HEK293T (cell line): Measurements from ENCODE around the gene TBC1D16.
A peak's percentile ranks its signal among the peaks of the same experiment; 100 is the strongest.

Source experiments
- CTCF ChIA-PET: fragments of 350-600 bp; formaldehyde crosslinking; extraction: SDS; loops from one replicate; lab custom pipeline; 2021; ENCODE audit warnings: antibody characterized with exemption, inconsistent platforms; lab: Yijun Ruan, JAX
- POLR2A ChIA-PET: fragments of 350-600 bp; formaldehyde crosslinking; extraction: SDS; loops from one replicate; lab custom pipeline; 2020; ENCODE audit warnings: antibody characterized with exemption, inconsistent platforms; lab: Yijun Ruan, JAX
- DNase-seq: peaks from one replicate; pipeline ENCODE4 v3.0.0; 2012; ENCODE audit warnings: mixed read lengths; ENCODE audit errors: extremely low spot score
- ARNT ChIP-seq: fragments of 450-650 bp; IDR thresholded peaks from 2 replicates; pipeline ENCODE4 v1.6.1; 2017; ENCODE audit warnings: mild to moderate bottlenecking
- BHLHE40 ChIP-seq: fragments of 450-650 bp; IDR thresholded peaks from 2 replicates; pipeline ENCODE4 v1.6.1; 2016; ENCODE audit warnings: mild to moderate bottlenecking, moderate library complexity, borderline replicate concordance
- CTBP1 ChIP-seq: fragments of 450-650 bp; IDR thresholded peaks from 2 replicates; pipeline ENCODE4 v1.6.1; 2016; ENCODE audit warnings: borderline replicate concordance
- ELF4 ChIP-seq: fragments of 450-650 bp; IDR thresholded peaks from 2 replicates; pipeline ENCODE4 v1.6.1; 2017; ENCODE audit warnings: antibody characterized with exemption
- FOXA1 ChIP-seq: fragments of 450-650 bp; IDR thresholded peaks from 2 replicates; pipeline ENCODE4 v1.6.1; 2016; ENCODE audit warnings: mild to moderate bottlenecking
- FOXK2 ChIP-seq: fragments of 450-650 bp; IDR thresholded peaks from 2 replicates; pipeline ENCODE4 v1.6.1; 2016; ENCODE audit warnings: mild to moderate bottlenecking
- FOXM1 ChIP-seq: fragments of 450-650 bp; IDR thresholded peaks from 2 replicates; pipeline ENCODE4 v1.6.1; 2017; ENCODE audit warnings: mild to moderate bottlenecking, borderline replicate concordance
- HDGF ChIP-seq: fragments of 450-650 bp; IDR thresholded peaks from 2 replicates; pipeline ENCODE4 v1.6.1; 2017; ENCODE audit warnings: antibody characterized with exemption, borderline replicate concordance
- L3MBTL2 ChIP-seq: fragments of 450-650 bp; conservative IDR thresholded peaks from 2 replicates; pipeline ENCODE4 v1.6.1; 2016; ENCODE audit warnings: mild to moderate bottlenecking
- LEF1 ChIP-seq: fragments of 450-650 bp; IDR thresholded peaks from 2 replicates; pipeline ENCODE4 v1.6.1; 2017; ENCODE audit warnings: mild to moderate bottlenecking, borderline replicate concordance
- NFRKB ChIP-seq: fragments of 450-650 bp; IDR thresholded peaks from 2 replicates; pipeline ENCODE4 v1.6.1; 2016; ENCODE audit warnings: mild to moderate bottlenecking, moderate library complexity
- SP1 ChIP-seq: fragments of 450-650 bp; IDR thresholded peaks from 2 replicates; pipeline ENCODE4 v1.6.1; 2017
- SUZ12 ChIP-seq: fragments of 450-650 bp; IDR thresholded peaks from 2 replicates; pipeline ENCODE4 v1.6.1; 2016; ENCODE audit warnings: mild to moderate bottlenecking
- TARDBP ChIP-seq: fragments of 450-650 bp; IDR thresholded peaks from 2 replicates; pipeline ENCODE4 v1.6.1; 2016
- ZNF384 ChIP-seq: fragments of 450-650 bp; IDR thresholded peaks from 2 replicates; pipeline ENCODE4 v1.6.1; 2016
- TF ChIP-seq, protein P1 (sequence below): fragments of 450-650 bp; IDR thresholded peaks from 2 replicates; pipeline ENCODE4 v1.6.1; 2016

The TBC1D16 gene, protein sequence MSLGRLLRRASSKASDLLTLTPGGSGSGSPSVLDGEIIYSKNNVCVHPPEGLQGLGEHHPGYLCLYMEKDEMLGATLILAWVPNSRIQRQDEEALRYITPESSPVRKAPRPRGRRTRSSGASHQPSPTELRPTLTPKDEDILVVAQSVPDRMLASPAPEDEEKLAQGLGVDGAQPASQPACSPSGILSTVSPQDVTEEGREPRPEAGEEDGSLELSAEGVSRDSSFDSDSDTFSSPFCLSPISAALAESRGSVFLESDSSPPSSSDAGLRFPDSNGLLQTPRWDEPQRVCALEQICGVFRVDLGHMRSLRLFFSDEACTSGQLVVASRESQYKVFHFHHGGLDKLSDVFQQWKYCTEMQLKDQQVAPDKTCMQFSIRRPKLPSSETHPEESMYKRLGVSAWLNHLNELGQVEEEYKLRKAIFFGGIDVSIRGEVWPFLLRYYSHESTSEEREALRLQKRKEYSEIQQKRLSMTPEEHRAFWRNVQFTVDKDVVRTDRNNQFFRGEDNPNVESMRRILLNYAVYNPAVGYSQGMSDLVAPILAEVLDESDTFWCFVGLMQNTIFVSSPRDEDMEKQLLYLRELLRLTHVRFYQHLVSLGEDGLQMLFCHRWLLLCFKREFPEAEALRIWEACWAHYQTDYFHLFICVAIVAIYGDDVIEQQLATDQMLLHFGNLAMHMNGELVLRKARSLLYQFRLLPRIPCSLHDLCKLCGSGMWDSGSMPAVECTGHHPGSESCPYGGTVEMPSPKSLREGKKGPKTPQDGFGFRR

DNA sequence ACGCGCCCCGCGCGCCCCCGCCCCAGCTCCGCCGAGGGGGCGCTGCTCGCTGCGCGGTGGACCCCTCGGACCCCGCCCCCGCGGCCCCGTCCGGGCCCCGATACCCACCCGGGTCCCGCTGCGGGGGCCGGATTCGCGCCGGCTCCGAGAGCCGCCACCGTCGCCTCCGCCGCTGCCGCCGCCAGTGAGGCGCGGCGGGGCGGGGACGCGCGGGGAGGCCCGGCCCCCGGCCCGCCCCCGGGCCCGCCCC, at the start of gene TBC1D16:
TBC1D16 (minus strand) TSS at position 186 of the 250 bp plus-strand sequence. CDS start 22,325 bp downstream, outside the sequence.
- ChIA-PET POLR2A (no interaction called here), CTCF (no interaction called here)

DNA sequence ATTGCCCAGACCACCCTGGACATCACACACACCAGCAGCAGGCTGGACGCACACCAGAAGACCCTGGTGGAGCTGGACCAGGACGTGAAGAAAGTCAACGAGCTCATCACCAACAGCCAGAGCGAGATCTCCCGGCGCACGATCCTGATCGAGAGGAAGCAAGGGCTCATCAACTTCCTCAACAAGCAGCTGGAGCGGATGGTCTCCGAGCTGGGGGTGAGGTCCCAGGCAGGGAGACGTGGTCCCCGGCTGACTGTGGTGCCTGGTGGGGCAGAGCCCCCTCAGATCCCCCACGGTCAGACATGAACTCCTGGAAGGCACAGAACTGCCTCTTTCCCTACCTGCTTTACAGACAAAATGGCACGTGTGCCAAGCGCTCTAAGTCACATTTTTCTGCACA, 49.1 kb upstream of the TBC1D16 start:
- POLR2A ChIA-PET = interaction anchor here (1.6 to 2.7 kb wide), 2 partner anchors 17 to 91 kb away, joined by 4 to 9 read pairs; partner anchors contain the start of gene GAA
- DNase-seq = no peak
- CTCF ChIA-PET = interaction anchor here (0.6 kb wide), 1 partner anchor 339 kb away, joined by 3 read pairs; no protein-coding TSS in a partner anchor
- TF ChIP-seq ZNF384 (no peak), SP1 (no peak), L3MBTL2 (no peak), CTBP1 (no peak), HDGF (no peak), FOXK2 (no peak), FOXM1 (no peak), BHLHE40 (no peak), ARNT (no peak), FOXA1 (no peak), TARDBP (no peak), LEF1 (no peak), SUZ12 (no peak), ELF4 (no peak), NFRKB (no peak)
- TF ChIP-seq, protein P1, sequence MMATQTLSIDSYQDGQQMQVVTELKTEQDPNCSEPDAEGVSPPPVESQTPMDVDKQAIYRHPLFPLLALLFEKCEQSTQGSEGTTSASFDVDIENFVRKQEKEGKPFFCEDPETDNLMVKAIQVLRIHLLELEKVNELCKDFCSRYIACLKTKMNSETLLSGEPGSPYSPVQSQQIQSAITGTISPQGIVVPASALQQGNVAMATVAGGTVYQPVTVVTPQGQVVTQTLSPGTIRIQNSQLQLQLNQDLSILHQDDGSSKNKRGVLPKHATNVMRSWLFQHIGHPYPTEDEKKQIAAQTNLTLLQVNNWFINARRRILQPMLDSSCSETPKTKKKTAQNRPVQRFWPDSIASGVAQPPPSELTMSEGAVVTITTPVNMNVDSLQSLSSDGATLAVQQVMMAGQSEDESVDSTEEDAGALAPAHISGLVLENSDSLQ = no peak

More for the DNA sequence above, at the start of gene TBC1D16:
- DNase-seq = no peak
- TF ChIP-seq SUZ12 = no peak
- no peak for TF ChIP-seq L3MBTL2
- no peak for TF ChIP-seq BHLHE40
- no peak for TF ChIP-seq FOXK2
- TF ChIP-seq ARNT = no peak
- no peak for TF ChIP-seq LEF1
- TF ChIP-seq TARDBP = no peak
- no peak for TF ChIP-seq HDGF
- TF ChIP-seq FOXM1 = no peak
- no peak for TF ChIP-seq ELF4
- no peak for TF ChIP-seq SP1
- TF ChIP-seq, protein P1 = no peak
- no peak for TF ChIP-seq ZNF384
- TF ChIP-seq NFRKB = no peak
- no peak for TF ChIP-seq CTBP1

DNA sequence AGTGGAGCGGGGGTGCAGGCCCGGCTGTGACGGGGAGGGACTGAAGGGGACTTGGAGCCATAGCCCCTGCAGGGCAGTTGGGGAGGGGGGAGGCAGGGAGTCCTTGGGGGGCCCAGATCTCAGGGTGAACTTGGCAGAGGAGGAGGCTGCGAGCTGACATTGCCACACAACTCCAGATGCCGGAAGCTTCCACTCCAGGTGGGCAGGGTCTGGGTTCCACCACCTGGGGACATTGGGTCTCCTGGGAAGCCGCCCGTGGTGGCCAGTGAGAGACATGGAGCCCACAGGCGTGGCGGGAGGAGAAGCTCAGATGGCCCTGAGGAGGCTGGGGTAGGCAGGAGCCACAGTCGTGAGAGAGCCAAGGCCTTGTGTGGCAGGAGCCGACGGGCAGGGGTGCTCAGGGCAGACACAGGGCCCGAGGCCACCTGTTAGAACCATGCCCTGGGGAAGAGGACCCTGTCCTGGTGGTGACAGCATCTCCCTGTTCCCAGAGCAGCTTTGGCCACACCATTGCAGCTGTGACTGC, 47.5 kb upstream of the TBC1D16 start:
- DNase-seq = no peak
- ChIA-PET CTCF (interaction anchor here (1.0 to 2.1 kb wide), 3 partner anchors 10 to 77 kb away, joined by 4 to 9 read pairs (median 6); partner anchors contain the start of gene GAA), POLR2A (interaction anchor here (0.7 to 1.4 kb wide), 4 partner anchors 17 to 89 kb away, joined by 3 to 7 read pairs (median 3); partner anchors contain the start of genes EIF4A3 and GAA)
- TF ChIP-seq FOXA1 (no peak), CTBP1 (no peak), FOXK2 (no peak), LEF1 (no peak), L3MBTL2 (no peak), ARNT (no peak), TARDBP (no peak), ELF4 (no peak), HDGF (no peak)
- TF ChIP-seq, protein P1 = no peak

DNA sequence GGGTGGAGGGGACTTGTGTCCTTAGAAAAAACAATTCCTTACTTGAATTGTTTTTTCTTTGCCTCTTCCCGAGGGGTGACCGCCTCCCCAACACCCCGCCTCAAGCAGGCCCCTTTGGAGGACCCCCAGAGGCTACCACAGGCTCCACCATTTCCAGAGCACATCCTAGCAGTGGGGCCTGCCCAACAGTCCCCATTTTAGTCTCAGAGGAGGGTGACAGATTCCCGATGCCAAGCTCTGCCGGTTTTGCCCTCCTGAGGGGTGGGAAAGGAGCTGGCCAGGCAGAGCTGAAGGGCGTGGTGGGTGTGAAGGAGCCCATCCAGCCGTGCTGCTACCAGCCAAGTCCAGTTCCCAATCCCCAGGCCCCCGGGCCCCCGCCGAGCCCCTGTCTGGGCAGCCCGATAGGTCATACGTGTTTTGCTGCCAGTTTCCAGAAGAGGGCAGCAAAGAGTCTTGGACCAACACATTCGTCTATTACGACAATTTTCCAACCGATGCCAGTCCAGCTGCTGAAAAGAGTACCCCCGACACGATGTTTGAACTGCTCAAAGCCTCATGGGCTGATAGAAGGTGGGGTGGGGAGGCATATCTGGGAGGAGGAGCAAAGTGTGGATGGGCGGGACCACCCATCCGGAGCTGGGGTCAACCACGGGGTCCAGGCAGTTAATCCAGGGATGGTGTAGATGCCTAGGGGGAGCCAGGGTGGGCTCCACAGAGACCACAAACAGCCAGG, 46.9 kb upstream of the TBC1D16 start:
- TF ChIP-seq L3MBTL2 (peak; percentile 72), SP1 (no peak)
- DNase-seq = peak; percentile 87
- CTCF ChIA-PET = interaction anchor here (1.0 to 2.1 kb wide), 3 partner anchors 10 to 76 kb away, joined by 4 to 9 read pairs (median 6); partner anchors contain the start of gene GAA
- POLR2A ChIA-PET = interaction anchor here (0.6 to 1.4 kb wide), 5 partner anchors 17 to 169 kb away, joined by 3 to 7 read pairs (median 3); partner anchors contain the start of genes EIF4A3 and GAA

DNA sequence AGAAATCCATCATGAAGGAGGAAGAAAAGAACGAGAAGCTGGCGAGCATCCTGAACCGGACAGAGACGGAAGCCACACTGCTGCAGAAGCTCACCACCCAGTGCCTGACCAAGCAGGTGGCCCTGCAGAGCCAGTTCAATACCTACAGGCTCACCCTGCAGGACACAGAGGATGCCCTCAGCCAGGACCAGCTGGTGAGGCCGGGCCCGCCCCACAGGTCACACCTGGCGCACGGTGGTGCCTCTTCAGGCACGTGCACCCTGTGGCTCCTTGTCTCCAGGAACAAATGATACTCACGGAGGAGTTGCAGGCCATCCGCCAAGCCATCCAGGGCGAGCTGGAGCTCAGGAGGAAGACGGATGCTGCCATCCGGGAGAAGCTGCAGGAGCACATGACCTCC, 45.9 kb upstream of the TBC1D16 start:
- POLR2A ChIA-PET = no interaction called here
- no peak for DNase-seq
- no peak for TF ChIP-seq BHLHE40
- TF ChIP-seq L3MBTL2 = no peak
- no peak for TF ChIP-seq ARNT
- TF ChIP-seq SP1 = no peak
- CTCF ChIA-PET = interaction anchor here (0.6 to 2.1 kb wide), 3 partner anchors 11 to 21 kb away, joined by 6 to 9 read pairs (median 6); partner anchors contain the start of gene GAA
